Endometrial microvascular endothelial cells (primary cell): ENCODE data around the gene CENPU. TPM values are rescaled to one million over a fixed set of nuclear protein-coding genes. Genes with fewer than 3 reads are reported as not detected.

Experiments
- in situ Hi-C: cut with HindIII; loops from 2 replicates; pipeline ENCODE4 v1.10.0; 2017; ENCODE audit warnings: low sequenced_read_pairs, low pct_unique_long_range_greater_than_20kb; ENCODE audit errors: inconsistent ontology term
- total RNA-seq: library from RNA; depleted of rRNA; stranded (reverse); fragments of >200 nt; gene quantifications from one replicate; pipeline ENCODE4 v1.2.3, GENCODE V29; 2015; ENCODE audit errors: inconsistent ontology term

The CENPU gene
- total RNA-seq, 1 donor from 2014 or later: 20.2 TPM

DNA sequence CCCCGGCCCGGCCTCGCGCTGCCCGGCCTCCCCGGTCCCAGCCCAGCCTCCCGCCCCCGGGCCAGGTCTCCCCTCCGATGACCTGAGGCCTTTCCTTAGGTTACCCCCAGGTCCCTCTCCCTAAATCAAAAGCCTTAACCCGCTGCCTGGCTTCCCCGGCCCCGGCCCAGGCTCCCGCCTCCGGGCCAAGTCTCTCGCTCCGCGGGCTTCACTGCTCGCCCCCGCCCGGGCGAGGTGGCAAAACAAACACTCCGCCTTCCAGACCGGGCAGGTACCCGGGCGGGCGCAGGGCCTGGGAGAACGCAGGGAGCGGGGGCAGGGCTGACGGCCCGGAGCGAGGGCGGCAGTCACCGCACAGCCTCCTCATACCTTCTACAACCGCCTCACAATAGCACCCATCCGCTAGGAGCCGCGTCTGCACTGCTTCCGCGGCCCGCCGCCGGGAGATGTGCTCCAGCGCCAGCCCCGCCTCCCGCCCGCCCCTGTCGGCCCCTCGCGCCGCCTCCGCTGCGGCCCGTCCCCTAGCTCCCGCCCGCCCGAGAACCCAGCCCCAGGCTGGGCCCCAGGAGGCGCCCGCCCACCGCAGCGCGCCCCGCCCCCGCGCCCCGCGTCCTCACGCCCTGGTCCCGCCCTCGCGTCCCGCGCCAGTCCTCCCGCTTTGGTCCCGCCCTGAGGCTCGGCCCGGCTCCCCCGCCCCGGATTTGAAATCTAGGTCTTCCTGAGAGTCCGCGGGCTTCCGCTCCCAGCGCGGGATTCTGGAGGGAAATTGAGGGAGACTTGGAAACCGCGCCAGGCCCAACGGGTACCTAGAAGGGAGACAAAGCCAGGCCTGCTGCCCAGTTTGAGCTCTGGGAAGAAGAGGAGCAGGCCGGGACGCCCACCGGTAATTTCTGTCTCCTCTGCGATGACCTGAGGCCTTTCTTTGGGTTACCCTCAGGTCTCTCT, 84.6 kb downstream of the CENPU start, which contains the start of the genes CASP3 and PRIMPOL:
Gene CASP3 (minus strand): TSS at position 422 of the 945 bp plus-strand sequence. CDS start 10,994 bp downstream, outside the sequence.
Gene PRIMPOL (plus strand): TSS at position 713 of the 945 bp plus-strand sequence. CDS start 7,403 bp downstream, outside the sequence.
- in situ Hi-C loops: loop anchor here (25.0 kb wide), 1 partner anchor 387 kb away; no protein-coding TSS in a partner anchor

DNA sequence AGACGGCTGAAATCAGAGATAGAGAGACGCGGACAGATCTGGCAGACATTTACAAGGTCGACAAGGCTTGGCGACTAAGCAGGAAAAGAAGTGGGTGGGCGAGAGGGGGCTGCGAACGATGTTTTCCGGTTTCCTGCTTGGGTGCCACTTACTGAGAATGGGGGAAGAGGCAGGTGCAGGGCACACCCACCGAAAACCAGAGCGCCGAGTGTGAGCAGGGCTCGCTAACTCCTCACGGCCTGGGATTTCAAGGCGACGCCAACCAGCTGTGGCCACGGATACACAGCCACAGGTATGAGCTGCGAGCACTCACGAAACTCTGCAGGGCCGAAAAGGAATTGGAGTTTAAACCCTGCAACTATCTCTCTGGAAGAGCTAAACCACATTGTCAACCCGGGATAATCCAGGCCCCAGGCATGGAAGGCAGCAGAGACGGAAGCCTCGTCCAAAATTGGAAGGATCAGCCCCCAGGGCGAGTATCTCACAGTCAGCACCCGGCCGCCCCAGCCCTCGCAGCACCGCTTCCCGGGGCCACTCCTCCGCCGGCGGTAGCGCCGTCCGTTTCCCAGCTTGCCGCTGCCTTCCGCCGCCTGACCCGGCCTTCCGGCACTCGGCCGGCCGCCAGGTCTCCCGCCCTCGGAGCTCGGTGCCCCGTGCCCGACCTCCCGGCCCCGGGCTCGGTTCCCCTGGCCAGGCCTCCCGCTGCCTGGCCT, 85.4 kb downstream of the CENPU start:
- in situ Hi-C loops: loop anchor here (25.0 kb wide), 1 partner anchor 386 kb away; no protein-coding TSS in a partner anchor

DNA sequence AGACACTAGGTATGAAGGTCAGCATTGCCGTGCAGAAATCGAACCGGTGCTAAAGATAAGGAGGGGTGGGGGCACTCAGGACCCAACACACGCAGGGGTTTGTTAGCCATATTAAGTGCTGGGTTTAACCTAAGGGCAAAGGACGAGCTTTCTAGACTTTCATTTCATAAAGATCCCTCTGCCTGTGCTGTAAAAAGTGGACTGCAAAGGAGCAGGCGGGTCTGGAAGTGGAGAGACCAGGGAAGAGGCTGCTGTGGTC, 85.9 kb downstream of the CENPU start:
- in situ Hi-C loops: loop anchor here (25.0 kb wide), 1 partner anchor 386 kb away; no protein-coding TSS in a partner anchor

DNA sequence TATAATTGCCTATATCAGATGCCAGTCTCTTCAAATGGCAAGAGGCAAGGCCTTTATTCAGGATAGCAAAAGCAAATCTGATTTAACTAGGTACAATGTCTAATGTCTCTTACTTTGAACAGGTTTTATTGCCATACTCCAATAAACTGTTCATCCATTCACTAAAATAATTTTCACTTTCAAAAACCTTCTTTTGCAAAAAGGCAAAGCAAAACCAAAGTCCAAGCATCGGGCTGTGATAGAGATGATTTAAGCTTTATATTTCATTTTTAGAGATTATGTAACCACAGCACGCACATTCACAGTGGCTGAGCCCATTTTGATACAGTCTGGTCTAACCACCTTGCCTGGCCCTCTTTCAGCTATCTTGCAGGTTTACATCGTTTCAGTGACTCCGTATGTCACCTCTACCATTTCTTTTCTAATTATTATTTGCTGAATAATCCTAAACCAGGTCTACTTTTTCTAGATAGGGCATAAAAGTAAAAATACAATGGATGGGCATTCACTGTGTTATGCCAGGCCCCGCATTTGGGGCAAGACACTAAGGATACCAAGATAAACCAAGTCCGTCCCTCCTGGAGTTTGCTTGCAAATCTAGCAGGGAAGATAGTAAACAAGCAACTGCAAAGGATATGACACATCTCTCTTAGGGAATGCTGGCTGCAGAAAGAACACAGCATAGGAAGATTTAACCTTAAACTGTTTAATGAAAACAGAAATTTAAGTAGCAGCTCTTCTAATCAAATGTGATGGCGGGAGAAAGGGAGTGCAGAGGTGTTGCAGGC, 86.4 kb downstream of the CENPU start:
- in situ Hi-C loops: loop anchor here (25.0 kb wide), 1 partner anchor 385 kb away; no protein-coding TSS in a partner anchor

DNA sequence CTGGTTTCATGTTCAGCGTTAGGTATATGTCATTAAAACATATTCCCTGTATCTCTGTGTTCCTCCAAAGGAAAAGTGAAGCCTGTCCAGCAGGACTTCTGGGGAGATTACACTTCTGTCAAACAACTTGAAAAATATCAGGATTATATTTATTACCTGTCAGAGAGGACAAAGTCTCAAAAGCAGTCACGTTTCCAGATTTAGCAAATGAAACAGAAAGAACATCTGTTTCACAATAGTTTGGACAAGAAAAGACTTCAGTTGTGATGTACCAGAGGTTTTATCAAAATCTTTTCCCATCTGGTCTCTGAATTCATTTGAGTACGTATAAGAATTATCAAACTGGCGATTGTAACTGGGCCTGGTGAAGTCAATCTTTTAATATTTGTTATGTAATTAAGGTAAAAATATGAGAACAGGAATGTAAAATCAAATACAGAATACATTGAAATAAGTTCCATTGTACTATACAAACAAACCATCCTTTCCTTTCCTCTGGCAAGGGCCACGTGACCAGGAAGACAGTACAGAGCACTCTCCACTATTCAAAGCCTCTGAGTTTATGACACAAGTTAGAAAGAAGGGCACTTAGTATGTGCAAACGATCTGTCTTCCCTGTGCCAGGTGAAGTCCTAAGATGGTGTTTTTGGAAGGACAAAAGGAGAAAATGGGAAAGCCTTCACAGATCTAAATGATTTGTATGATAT, 87.8 kb downstream of the CENPU start:
- in situ Hi-C loops: loop anchor here (25.0 kb wide), 1 partner anchor 384 kb away; no protein-coding TSS in a partner anchor

DNA sequence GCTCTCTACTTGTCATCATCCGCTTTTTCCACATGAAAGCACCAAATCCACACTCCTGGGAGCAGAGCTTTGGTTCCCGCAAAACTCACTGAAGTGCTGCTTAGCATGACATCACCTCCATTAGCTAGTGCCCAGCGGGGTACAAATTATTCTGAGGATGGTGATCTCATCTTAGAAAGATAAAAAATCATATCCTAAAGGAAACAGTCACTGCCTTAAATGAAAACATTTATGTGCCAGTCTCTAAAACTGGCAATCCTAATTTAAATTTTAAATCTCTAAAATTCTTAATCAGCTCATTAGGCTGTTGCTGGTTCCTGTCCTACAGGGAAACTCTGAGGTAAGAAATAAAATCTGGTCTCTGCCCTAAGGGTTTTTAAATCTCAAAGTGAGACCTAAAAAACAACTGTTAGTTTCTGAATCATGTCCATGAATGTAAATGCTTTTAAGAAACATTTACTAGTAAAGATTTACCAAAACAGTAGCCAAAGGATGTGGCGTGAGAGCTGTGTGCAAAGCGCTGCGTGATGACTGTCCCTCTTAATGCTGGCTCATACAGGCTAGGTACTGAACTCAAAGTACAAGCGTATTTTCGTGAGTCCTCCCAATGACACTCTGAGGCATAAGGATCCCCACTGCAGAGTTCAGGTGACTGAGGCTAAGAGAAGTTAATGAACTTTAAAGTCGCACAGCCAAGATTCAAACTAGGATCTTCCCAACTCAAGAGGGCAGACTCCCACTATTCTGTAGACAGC, 89.2 kb downstream of the CENPU start:
- in situ Hi-C loops: loop anchor here (25.0 kb wide), 1 partner anchor 382 kb away; no protein-coding TSS in a partner anchor

Other genes with a start within 250 kb of the CENPU start
- gene CASP3, start 84.6 kb downstream of the CENPU start, total RNA-seq: 50.5 TPM
- gene PRIMPOL, start 84.4 kb downstream of the CENPU start, total RNA-seq: 8.1 TPM
- 19.0 TPM for gene ACSL1, start 91.9 kb upstream of the CENPU start, total RNA-seq